AG08396 (cell line): Measurements from ENCODE around the gene DOK3.
A peak's percentile ranks its signal among the peaks of the same experiment; 100 is the strongest.
"Not testable (repeated sequence)": the region's sequence is repeated elsewhere in the genome, so short reads cannot be mapped to it uniquely, and the experiment has no call there.

Experiments used
- DNase-seq: peaks from one replicate; pipeline ENCODE4 v3.0.0; 2012; ENCODE audit warnings: low spot score, mixed read lengths

DOK3 gene

DNA sequence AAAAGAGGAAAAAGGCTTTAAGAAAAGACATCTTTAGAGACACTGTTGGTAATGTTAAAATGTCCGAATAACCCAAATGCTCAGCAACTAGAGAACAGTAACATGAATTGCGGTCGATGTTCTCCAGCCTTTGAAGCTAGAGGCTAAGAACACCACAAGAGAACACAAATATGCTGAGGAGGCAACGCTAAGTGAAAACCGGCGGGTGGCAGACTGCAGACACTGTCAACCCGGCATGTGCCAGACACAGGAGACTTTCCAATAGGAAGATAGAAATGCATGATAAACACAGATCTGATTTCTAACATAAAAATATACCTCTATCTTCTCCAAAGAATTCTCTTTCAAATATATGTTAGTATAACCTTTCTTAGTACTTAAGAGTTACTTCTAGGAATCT lies 25.5 kb upstream of the DOK3 start:
- DNase-seq: no peak

DNA sequence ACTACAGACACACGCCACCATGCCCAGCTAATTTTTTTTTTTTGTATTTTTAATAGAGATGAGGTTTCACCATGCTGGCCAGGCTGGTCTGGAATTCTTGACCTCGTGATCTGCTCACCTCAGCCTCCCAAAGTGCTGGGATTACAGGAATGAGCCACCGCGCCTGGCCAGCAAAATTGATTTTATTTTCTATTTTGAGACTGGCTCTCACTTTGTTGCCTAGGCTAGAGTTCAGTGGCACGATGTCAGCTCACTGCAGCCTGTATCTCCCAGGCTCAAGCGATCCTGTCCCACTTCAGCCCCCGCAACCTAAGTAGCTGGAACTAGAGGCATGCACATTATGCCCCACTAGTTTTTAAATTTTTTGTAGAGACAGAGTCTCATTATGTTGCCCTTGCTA lies 24.8 kb upstream of the DOK3 start:
- DNase-seq: not testable (repeated sequence)

DNA sequence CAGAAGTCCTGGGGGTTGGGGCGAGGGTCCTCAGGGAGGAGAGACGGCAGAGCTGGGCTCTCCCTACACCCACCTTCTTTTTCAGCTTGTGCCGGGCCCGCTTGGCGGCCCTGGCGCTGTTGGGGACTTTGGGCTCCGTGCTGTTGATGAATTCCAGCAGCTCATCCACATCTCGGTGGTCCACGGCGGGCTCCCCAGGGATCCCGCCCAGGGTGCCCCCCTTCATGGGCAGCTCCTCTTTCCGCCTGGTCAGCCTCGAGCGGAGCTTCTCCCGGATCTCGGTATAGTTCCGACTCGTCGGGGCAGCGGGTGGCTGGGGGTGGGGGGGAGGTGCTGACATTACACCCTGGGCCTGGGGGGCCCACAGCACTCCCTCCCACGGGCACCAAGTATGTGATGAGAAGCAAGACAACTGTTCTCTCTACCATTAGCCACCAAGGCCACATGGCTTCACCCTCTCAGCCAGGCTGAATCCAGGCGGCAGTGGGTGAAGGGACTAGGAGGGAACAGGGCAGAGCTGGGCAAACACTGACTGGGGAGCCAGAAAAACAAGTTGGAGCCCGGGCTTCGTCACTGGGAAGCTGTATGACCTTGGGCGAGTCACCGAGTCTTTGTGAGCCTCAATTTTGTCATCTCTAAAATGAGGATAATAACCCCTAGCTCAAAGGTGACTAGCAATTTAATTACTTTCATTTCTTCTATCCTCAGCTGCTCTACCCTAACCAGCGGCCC lies 21.7 kb upstream of the DOK3 start:
- no peak for DNase-seq

DNA sequence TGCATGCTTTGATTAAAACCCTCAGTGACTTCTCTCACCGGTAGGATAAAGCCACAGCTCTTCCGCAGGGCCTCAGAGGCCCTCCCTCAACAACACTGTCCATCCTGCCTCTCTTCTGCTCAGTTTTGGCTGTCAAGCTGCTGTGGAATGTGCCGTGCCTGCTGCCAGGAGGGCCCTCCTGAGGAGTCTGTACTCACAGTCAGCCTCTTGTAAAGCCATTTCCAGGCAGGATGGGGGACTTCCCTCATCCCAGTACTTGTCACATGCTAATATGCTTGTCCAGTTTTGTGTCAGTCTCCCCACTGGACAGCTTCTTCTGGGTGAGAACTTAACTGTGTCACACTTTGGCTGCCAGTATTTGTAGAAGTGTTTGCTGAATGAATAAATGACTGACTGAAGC lies 21.0 kb upstream of the DOK3 start:
- DNase-seq: no peak

DNA sequence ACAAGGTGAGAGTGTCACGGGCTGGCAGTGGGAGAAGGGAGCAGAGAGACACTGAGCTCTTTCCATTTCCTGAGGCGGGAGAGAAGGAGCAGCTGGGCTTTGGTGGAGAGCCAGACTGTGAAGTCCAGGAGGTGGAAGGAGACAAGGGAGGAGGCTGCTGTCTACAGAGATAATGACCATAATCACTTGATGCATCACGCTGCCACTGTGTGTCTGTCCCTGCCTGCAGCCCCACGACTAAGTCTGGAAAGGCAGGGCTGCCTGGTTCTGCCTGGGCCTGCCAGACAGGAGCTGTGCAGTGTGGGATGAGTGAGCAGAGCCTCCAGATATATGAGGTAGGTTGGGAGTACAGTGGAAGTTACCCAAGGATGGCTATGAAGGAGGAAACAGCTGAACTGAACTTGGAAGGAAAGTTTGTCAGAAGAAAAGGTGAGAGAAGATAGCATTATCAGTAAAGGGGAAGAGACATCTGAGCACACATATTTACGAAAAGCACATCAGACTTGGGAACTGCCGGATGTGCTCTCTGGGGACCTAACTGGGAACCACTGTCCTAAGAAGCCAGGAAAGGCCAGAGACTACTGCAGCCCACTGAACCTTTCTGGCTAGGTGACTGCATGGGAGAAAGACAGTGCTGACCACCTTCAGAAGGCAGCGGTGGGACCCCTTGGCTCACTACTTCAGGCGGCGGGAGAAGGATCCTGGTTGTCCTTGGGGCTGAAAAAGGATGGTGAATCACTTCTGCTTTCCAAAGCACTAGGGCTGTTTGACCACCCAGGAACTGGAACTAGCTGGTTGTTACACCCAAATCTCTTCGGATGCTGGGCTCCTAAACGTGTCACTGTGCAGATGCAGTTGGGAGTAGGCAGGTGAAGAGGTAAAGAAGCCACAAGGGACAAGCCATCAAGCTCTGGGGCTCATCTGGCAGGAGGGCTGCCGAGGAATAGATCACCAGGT lies 19.9 kb upstream of the DOK3 start:
- no peak for DNase-seq

- DNase-seq: no peak
Observed at GRCh38 chr5:177528631-177529030, 19.0 kb upstream of the DOK3 start.

DNA sequence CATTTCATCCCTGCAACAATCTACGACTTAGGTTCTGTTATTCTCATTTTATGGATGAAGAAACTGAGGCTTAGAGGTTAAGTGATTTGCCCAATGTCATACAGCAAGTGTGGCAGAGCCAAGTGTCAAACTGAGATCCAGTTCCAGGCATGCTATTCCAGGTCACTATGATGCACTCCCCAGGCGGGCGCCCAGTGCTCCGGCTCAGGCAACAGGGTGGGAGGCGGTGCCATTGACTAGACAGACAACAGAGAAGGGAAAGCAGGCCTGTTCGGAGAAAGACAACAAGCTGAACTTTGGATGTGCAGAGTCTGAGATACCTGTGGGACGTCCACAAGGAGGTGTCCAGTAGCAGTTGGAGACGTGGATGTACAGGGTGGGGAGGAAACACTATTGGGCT lies 18.0 kb upstream of the DOK3 start:
- no peak for DNase-seq

DNA sequence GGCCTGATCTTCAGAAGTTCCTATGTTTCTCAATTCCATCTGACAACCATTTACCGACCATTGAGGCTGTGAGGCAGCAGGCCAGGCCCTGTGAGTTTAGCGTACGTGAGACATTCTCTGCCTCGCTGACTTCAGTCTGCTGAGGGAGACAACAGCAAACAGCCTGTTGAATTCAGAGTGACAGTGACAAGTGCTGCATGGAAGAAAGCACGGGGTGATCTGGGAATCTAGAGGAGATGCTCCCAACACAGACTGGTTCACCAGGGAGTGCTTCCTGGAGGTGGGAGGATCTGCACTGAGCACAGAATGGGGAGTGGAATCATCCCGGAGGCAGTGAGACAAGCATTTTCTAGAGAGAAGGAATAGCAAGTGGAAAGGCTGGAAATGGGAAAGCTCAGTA lies 17.2 kb upstream of the DOK3 start:
- DNase-seq: no peak

DNA sequence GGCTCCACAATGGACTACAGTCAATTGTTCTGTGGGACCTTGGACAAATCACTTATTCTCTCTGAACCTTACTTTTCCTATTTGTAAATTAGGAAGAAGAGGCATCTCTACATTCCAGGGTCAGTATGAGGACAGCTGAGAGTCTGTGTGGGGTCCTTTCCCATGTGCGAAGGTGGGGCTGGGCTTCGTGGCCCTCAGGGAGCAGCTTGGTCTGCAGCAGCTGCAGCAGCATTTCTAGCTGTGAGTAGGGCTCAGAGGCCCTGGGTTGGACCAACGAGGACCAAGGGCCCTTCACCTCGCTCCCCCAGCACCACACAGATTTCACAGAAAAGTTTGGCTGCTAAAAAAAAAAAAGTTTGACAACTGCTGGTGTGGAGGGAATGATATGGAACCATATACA lies 16.6 kb upstream of the DOK3 start:
- DNase-seq: no peak

- no peak for DNase-seq
Observed at GRCh38 chr5:177524941-177525655, 15.5 kb upstream of the DOK3 start.

- DNase-seq: no peak
Observed at GRCh38 chr5:177524539-177524900, 14.9 kb upstream of the DOK3 start.

- DNase-seq: no peak
Observed at GRCh38 chr5:177523711-177524538, 14.3 kb upstream of the DOK3 start.

GRCh38 chr5:177520916-177521513 lies 11.4 kb upstream of the DOK3 start:
- no peak for DNase-seq

DNA sequence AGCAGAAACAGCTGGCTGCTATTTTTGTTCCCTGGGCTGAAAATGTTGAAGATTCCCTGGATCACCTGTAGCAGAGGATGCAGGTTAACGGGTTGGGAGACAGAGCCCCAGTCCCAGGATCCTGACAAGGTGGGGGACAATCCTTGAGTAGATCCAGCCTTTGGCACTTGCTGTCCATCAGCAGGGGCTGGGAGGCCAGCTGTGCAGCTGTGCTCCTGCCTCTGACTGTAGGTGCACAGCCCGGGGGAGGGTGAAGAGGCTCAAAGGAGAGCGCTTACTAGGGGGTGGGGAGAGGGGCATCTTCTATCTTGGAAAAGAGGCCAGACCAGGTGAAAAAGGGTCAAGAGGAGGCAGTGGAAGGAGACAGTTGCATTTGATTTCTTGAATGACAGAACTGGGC lies 10.6 kb upstream of the DOK3 start:
- DNase-seq: no peak

- no peak for DNase-seq
Observed at GRCh38 chr5:177519463-177520235, 10.0 kb upstream of the DOK3 start.

GRCh38 chr5:177516601-177517568 lies 7.3 kb upstream of the DOK3 start, which contains the start of gene DDX41:
TSS of gene DDX41 (minus strand) at chr5:177516961. CDS start at chr5:177516945, 16 bp downstream.
- peak; percentile 98 for DNase-seq

DNA sequence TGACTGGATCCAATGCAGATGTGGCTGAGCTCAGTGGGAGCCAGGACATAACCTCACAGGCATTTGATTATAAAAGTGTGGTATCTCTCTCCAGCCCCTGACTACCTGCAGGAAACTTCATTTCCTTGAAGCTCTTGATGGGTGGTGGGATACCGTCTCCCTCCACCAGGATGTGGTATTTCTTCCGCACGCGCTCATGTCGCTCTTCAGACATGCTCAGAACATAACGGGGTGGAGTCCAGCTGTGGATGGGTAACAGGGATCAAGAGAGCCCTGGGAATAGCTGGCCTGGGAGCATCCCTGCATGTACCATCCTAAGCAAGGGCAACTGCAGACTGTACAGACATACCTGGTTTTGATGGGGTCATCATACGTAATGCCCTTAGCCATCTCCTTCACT lies 6.0 kb upstream of the DOK3 start:
- no peak for DNase-seq

GRCh38 chr5:177514541-177514940 lies 4.9 kb upstream of the DOK3 start:
- no peak for DNase-seq

DNA sequence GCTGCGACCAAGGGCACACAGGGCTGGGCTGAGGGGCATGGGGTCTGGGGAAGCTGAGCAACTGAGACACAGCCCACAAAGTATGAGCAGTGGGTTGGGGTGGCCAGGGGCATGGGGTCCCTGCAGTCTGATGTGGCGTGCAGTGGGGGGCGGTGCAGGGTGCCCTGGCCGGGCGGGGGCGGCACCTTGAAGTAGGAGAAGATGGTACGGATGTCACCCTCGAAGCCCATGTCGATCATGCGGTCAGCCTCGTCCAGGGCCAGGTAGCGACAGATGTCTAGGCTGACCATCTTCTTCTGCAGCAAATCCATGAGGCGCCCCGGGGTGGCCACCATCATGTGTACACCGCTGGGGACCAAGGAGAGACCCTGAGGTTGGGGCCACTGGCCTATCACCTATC lies 3.9 kb upstream of the DOK3 start:
- DNase-seq: no peak
